K562 (cell line): Measurements from ENCODE around the gene CCDC18. TPM values are rescaled to one million over a fixed set of nuclear protein-coding genes. Genes with fewer than 3 reads are reported as not detected.

Experiments used
- ATAC-seq: fragments of 200-7000 bp; cut with Tn5 transposase; 3 replicates; pipeline ENCODE4 v1.9.1; 2020; ENCODE audit warnings: moderate library complexity
- BruUV-seq: library from RNA; stranded (reverse); fragments of 400-500 nt; replicated peaks from 2 replicates; lab custom pipeline; 2021; lab: Mats Ljungman, UMichigan
- CTCF ChIA-PET: fragments of 300-600 bp; formaldehyde crosslinking; extraction: SDS; loops from one replicate; lab custom pipeline; 2021; ENCODE audit warnings: low intra/inter-chr PET ratio; lab: Yijun Ruan, JAX
- POLR2A ChIA-PET: fragments of 300-600, 350-650 bp; sonication (Branson Sonifier 250); formaldehyde crosslinking; extraction: SDS; loops from one replicate; lab custom pipeline; 2021; ENCODE audit warnings: antibody characterized with exemption, inconsistent platforms; lab: Yijun Ruan, JAX
- DNase-seq, 4 experiments: peaks; one replicate each; pipeline versions ENCODE4 v3.0.0 to v3.0.0-alpha.2; 2011 to 2018; ENCODE audit warnings: low spot score in 3 of 4, mixed read lengths in 3 of 4; ENCODE audit errors: extremely low read depth in 1 of 4
- FAIRE-seq: peaks from 2 replicates; lab custom pipeline; 2011; peaks lifted over from hg19 to GRCh38; lab: Jason Lieb, UNC
- H2AFZ ChIP-seq: 2 replicates; pipeline ENCODE4 v1.6.0; 2011; ENCODE audit warnings: low read depth, low read length, control low read depth, inconsistent platforms
- H3K27ac ChIP-seq: fragments of 200-600 bp; 3 replicates; pipeline ENCODE4 v1.8.0; 2011; ENCODE audit warnings: low read depth, mild to moderate bottlenecking, control low read depth, inconsistent platforms, low read length, moderate library complexity, mixed read lengths; ENCODE audit errors: extremely low read depth
- H3K27me3 ChIP-seq, 2 experiments: fragments of 300-600 bp in 1 of 2; 2 replicates in 1 of 2; 3 replicates in 1 of 2; pipeline versions ENCODE4 v1.6.0 to v1.8.0; 2011; ENCODE audit warnings: inconsistent platforms in 2 of 2, low read length in 2 of 2, mild to moderate bottlenecking in 1 of 2, mixed read lengths in 1 of 2, moderate library complexity in 1 of 2; ENCODE audit not compliant: control insufficient read depth in 2 of 2, insufficient read depth in 2 of 2
- H3K36me3 ChIP-seq: fragments of 300-600 bp; 3 replicates; pipeline ENCODE4 v1.8.0; 2011; ENCODE audit warnings: mild to moderate bottlenecking, low read length, inconsistent platforms; ENCODE audit not compliant: control insufficient read depth, insufficient read depth
- H3K4me1 ChIP-seq, 2 experiments: fragments of 200-600 bp in 1 of 2; replicated peaks in 1 of 2; 2 replicates in 1 of 2; 3 replicates in 1 of 2; pipeline versions ENCODE4 v1.5.1 to v1.8.0; 2011; ENCODE audit warnings: inconsistent platforms in 2 of 2, low read length in 2 of 2, mild to moderate bottlenecking in 1 of 2, mixed read lengths in 1 of 2, moderate library complexity in 1 of 2; ENCODE audit not compliant: control insufficient read depth in 2 of 2, insufficient read depth in 2 of 2
- H3K4me2 ChIP-seq: 2 replicates; pipeline ENCODE4 v1.6.1; 2011; ENCODE audit warnings: low read length, control low read depth, inconsistent platforms, mixed read lengths; ENCODE audit not compliant: insufficient read depth
- H3K4me3 ChIP-seq: fragments of 200-600 bp; sonication (generic), shearing (Covaris generic); 2 replicates; pipeline ENCODE4 v1.5.1; 2016; ENCODE audit warnings: control low read depth, inconsistent platforms
- H3K79me2 ChIP-seq: fragments of 200-600 bp; 3 replicates; pipeline ENCODE4 v1.8.0; 2011; ENCODE audit warnings: low read length, inconsistent platforms; ENCODE audit not compliant: control insufficient read depth, insufficient read depth
- H3K9ac ChIP-seq, 2 experiments: 2 replicates each; pipeline versions ENCODE4 v1.6.0 to v1.6.1; 2011; ENCODE audit warnings: low read depth in 2 of 2, low read length in 2 of 2, control low read depth in 1 of 2, inconsistent platforms in 1 of 2, mild to moderate bottlenecking in 1 of 2, mixed read lengths in 1 of 2; ENCODE audit not compliant: insufficient read depth in 1 of 2
- H3K9me1 ChIP-seq: one replicate; pipeline ENCODE4 v1.6.0; 2011; ENCODE audit warnings: inconsistent platforms, mild to moderate bottlenecking, low read length, moderate library complexity; ENCODE audit not compliant: control insufficient read depth, insufficient read depth
- H3K9me3 ChIP-seq: replicated peaks from 2 replicates; pipeline ENCODE4 v1.5.1; 2011; ENCODE audit warnings: low read depth, low read length, inconsistent platforms; ENCODE audit not compliant: control insufficient read depth, insufficient read depth
- H4K20me1 ChIP-seq: replicated peaks from 2 replicates; pipeline ENCODE4 v1.6.1; 2011; ENCODE audit warnings: low read length, inconsistent platforms, mixed read lengths; ENCODE audit not compliant: control insufficient read depth, insufficient read depth
- ARNT ChIP-seq, 2 experiments: fragments of 450-650 bp; IDR thresholded peaks; 2 replicates each; pipeline ENCODE4 v1.6.1; 2016; ENCODE audit warnings: mild to moderate bottlenecking in 1 of 2
- BMI1 ChIP-seq: fragments of 150-350 bp; IDR thresholded peaks from 2 replicates; pipeline ENCODE4 v1.6.1; 2014; ENCODE audit warnings: low read length
- C11orf30 ChIP-seq: fragments of 450-650 bp; IDR thresholded peaks from 2 replicates; pipeline ENCODE4 v1.6.1; 2016; ENCODE audit warnings: low read depth, mild to moderate bottlenecking
- CREBBP ChIP-seq: IDR thresholded peaks from one replicate; pipeline ENCODE4 v1.6.1; 2012; ENCODE audit warnings: low read depth, mild to moderate bottlenecking, control low read depth, inconsistent platforms, low read length
- DACH1 ChIP-seq: fragments of 450-650 bp; IDR thresholded peaks from 2 replicates; pipeline ENCODE4 v1.6.1; 2018; ENCODE audit not compliant: partially characterized antibody
- E2F1 ChIP-seq: sonication (generic); formaldehyde crosslinking; IDR thresholded peaks from 2 replicates; pipeline ENCODE4 v1.8.1; 2023; ENCODE audit warnings: mild to moderate bottlenecking, missing genetic modification reagents, moderate library complexity
- MAFF ChIP-seq: IDR thresholded peaks from 2 replicates; pipeline ENCODE4 v1.6.1; 2012; ENCODE audit warnings: low read length, improper control_type of control experiment
- MAFG ChIP-seq: fragments of 450-650 bp; conservative IDR thresholded peaks from 2 replicates; pipeline ENCODE4 v1.6.1; 2016; ENCODE audit warnings: missing genetic modification characterization, missing compliant biosample characterization
- MTA1 ChIP-seq: fragments of 450-650 bp; IDR thresholded peaks from 2 replicates; pipeline ENCODE4 v1.6.1; 2017; ENCODE audit warnings: borderline replicate concordance
- RBM17 ChIP-seq: fragments of 200-400 bp; formaldehyde crosslinking; IDR thresholded peaks from 2 replicates; pipeline ENCODE4 v1.6.1; 2017; ENCODE audit warnings: low read depth, mild to moderate bottlenecking, low read length, borderline replicate concordance
- RBM22 ChIP-seq: fragments of 200-400 bp; formaldehyde crosslinking; IDR thresholded peaks from 2 replicates; pipeline ENCODE4 v1.6.1; 2018; ENCODE audit warnings: low read length, low read depth; ENCODE audit not compliant: poor library complexity, severe bottlenecking
- SREBF2 ChIP-seq: sonication (generic); formaldehyde crosslinking; IDR thresholded peaks from 2 replicates; pipeline ENCODE4 v1.4.0; 2020; ENCODE audit warnings: mild to moderate bottlenecking, missing genetic modification reagents
- SRSF7 ChIP-seq: fragments of 200-400 bp; formaldehyde crosslinking; optimal IDR thresholded peaks from 2 replicates; pipeline ENCODE3; 2017; ENCODE audit warnings: mild to moderate bottlenecking, low read depth, low read length
- ZBTB7A ChIP-seq: IDR thresholded peaks from 2 replicates; pipeline ENCODE4 v1.6.1; 2011; ENCODE audit warnings: low read depth, mild to moderate bottlenecking, low read length, moderate library complexity, borderline replicate concordance; ENCODE audit not compliant: control insufficient read depth
- ZNF217 ChIP-seq: sonication (generic); formaldehyde crosslinking; IDR thresholded peaks from 2 replicates; pipeline ENCODE4 v1.8.0; 2022; ENCODE audit warnings: mild to moderate bottlenecking, missing genetic modification reagents
- ZNF316 ChIP-seq: fragments of 450-650 bp; IDR thresholded peaks from 2 replicates; pipeline ENCODE4 v1.6.1; 2016
- ZZZ3 ChIP-seq: fragments of 450-650 bp; IDR thresholded peaks from 2 replicates; pipeline ENCODE4 v1.6.1; 2016; ENCODE audit warnings: antibody characterized with exemption, mild to moderate bottlenecking, moderate library complexity
- WGBS: fragments of 100-300 bp; shearing (Covaris generic); methylation state at CpG from one replicate; pipeline ENCODE4 v1.1.6; 2016; ENCODE audit warnings: low coverage, mixed read lengths; ENCODE audit not compliant: insufficient coverage; ENCODE audit errors: missing lambda C conversion rate; 5-methylcytosine and 5-hydroxymethylcytosine counted together
- in situ Hi-C: fragments of 300-500 bp; cut with MboI; formaldehyde crosslinking; loops from 4 replicates; pipeline ENCODE4 v1.15.0; 2018; ENCODE audit warnings: inconsistent platforms, mixed read lengths
- intact Hi-C: fragments of 100-400 bp; cut with micrococcal nuclease; formaldehyde crosslinking; loops from 2 replicates; pipeline ENCODE4 v1.14.2; 2022
- polyA plus RNA-seq, 8 experiments: library from polyadenylated mRNA; depleted of rRNA in 4 of 8; stranded (reverse) in 5 of 8; unstranded in 3 of 8; fragments of >200 nt; fragmentation: Nextera tagmentation in 2 of 8; fragmentation: Illumina TruSeq in 1 of 8; extraction: Ambion mirVana in 2 of 8; extraction: Trizol in 1 of 8; gene quantifications; 2 replicates each; pipeline versions ENCODE4 v1.2.1 to v1.2.3, GENCODE V29; 2011 to 2014; ENCODE audit warnings: inconsistent platforms in 1 of 8, missing spikeins in 1 of 8
- total RNA-seq, 7 experiments: library from RNA; depleted of rRNA in 6 of 7; stranded (reverse); fragments of >200 nt in 6 of 7; fragmentation: Illumina TruSeq in 2 of 7; extraction: Trizol in 2 of 7; gene quantifications; 2 replicates each; pipeline versions ENCODE4 v1.2.1 to v1.2.3, GENCODE V29; 2011 to 2021; ENCODE audit warnings: low replicate concordance in 1 of 7
- TF ChIP-seq, protein P1 (sequence below): fragments of 450-650 bp; formaldehyde crosslinking; conservative IDR thresholded peaks from 2 replicates; pipeline ENCODE4 v1.4.0; 2022; ENCODE audit warnings: mild to moderate bottlenecking, missing genetic modification characterization
- TF ChIP-seq, protein P2 (sequence below): fragments of 250-450 bp; sonication (Bioruptor Pico); IDR thresholded peaks from 2 replicates; pipeline ENCODE4 v1.8.0; 2021; ENCODE audit warnings: moderate library complexity, mild to moderate bottlenecking, inconsistent platforms

The CCDC18 gene
- total and polyA plus RNA-seq, 9 of the 15 experiments (the other 6 are each of a cell fraction or from before 2014, with no cell fraction given) = 19.5 to 34.2 (median 24.3) TPM

DNA sequence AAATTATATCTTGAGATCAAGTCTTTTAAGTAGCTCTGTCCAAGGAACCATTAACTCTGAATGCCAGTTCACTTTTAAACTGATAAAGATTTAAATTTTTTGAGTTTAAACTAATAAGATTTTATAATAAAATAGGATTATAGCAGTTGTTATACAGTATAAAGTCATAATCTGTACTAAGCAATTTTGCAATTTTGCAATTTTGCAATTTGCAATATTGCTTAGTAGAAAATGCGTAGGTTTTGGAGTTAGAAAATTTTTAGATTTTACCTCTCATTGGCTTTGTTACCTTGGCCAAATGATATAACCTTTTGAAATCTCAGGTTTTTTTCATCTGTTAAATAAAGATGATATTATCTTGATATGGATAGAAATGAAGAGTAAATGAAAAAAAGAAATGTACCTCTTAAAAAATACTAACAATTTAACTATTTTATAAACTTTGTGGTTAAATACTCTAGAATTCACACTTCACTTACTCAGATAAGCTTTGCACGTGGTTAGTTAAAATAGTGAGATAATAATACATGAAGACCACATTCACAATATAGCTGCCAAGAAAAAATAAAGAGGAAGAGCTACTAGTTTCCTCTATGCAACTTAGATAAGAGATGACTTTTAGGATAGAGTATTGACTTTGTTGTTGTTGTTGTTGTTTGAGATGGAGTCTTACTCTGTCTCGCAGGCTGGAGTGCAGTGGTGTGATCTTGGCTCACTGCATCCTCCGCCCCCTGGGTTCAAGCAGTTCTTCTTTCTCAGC is 13.9 kb downstream of the CCDC18 start:
- H3K9ac ChIP-seq = no peak overlapping the region
- ChIA-PET POLR2A (interaction anchor here (1.3 kb wide), 1 partner anchor 12 kb away, joined by 3 read pairs; no protein-coding TSS in a partner anchor), CTCF (no interaction called here)
- no peak overlapping the region for H3K4me2 ChIP-seq
- FAIRE-seq (no peak), ATAC-seq (no peak), DNase-seq (no peak)
- no peaks in the 10 kb centered on the region for H4K20me1 ChIP-seq
- H3K36me3 ChIP-seq = peaks cover 77% of the 10 kb centered on the region
- BruUV-seq = no TSS peak
- no peaks in the 10 kb centered on the region for H3K9me3 ChIP-seq
- WGBS = 80% methylated on average over 4 of the region's 4 CpGs
- no peaks in the 10 kb centered on the region for H3K79me2 ChIP-seq
- no peaks in the 10 kb centered on the region for H3K9me1 ChIP-seq
- in situ Hi-C loops = no loop called here
- no peak overlapping the region for H3K4me3 ChIP-seq
- H2AFZ ChIP-seq = no peak overlapping the region
- intact Hi-C loops = no loop called here
- no peaks in the 10 kb centered on the region for H3K27me3 ChIP-seq
- 0 out of 5 replicates have a peak, but pooled peaks cover 0 to 3% of the 10 kb centered on the region in 2 experiments for H3K4me1 ChIP-seq
- H3K27ac ChIP-seq = no peak overlapping the region
- no peak for TF ChIP-seq ARNT (IDR thresholded peaks at IDR 0.05)
- no peak for TF ChIP-seq CREBBP
- peak; percentile 48; the same call in 1 of the 2 replicates for TF ChIP-seq ZNF316
- TF ChIP-seq C11orf30 = peak; percentile 65
- TF ChIP-seq E2F1 = no peak
- no peak for TF ChIP-seq MTA1
- no peak for TF ChIP-seq ZZZ3
- TF ChIP-seq RBM22 = no peak
- TF ChIP-seq DACH1 = no peak
- TF ChIP-seq, protein P1, sequence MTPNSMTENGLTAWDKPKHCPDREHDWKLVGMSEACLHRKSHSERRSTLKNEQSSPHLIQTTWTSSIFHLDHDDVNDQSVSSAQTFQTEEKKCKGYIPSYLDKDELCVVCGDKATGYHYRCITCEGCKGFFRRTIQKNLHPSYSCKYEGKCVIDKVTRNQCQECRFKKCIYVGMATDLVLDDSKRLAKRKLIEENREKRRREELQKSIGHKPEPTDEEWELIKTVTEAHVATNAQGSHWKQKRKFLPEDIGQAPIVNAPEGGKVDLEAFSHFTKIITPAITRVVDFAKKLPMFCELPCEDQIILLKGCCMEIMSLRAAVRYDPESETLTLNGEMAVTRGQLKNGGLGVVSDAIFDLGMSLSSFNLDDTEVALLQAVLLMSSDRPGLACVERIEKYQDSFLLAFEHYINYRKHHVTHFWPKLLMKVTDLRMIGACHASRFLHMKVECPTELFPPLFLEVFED (CRISPR knock-in tag) = no peak
- TF ChIP-seq SREBF2 (CRISPR knock-in tag) = no peak
- no peak for TF ChIP-seq BMI1
- TF ChIP-seq ZNF217 (CRISPR knock-in tag) = no peak
- TF ChIP-seq ZBTB7A = no peak
- 0 out of 2 replicates have a peak, but pooled peaks have one; percentile 18 for TF ChIP-seq MAFF
- no peak for TF ChIP-seq SRSF7
- TF ChIP-seq, protein P2, sequence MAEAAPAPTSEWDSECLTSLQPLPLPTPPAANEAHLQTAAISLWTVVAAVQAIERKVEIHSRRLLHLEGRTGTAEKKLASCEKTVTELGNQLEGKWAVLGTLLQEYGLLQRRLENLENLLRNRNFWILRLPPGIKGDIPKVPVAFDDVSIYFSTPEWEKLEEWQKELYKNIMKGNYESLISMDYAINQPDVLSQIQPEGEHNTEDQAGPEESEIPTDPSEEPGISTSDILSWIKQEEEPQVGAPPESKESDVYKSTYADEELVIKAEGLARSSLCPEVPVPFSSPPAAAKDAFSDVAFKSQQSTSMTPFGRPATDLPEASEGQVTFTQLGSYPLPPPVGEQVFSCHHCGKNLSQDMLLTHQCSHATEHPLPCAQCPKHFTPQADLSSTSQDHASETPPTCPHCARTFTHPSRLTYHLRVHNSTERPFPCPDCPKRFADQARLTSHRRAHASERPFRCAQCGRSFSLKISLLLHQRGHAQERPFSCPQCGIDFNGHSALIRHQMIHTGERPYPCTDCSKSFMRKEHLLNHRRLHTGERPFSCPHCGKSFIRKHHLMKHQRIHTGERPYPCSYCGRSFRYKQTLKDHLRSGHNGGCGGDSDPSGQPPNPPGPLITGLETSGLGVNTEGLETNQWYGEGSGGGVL (CRISPR knock-in tag) = no peak
- TF ChIP-seq RBM17 = no peak
- peak; percentile 42 for TF ChIP-seq MAFG (tag)
